Neural crest cell (in vitro differentiated cells): ENCODE measurements around the gene NCCRP1. TPM values are rescaled to one million over a fixed set of nuclear protein-coding genes. Genes with fewer than 3 reads are reported as not detected.

Source experiments
- DNase-seq: peaks from one replicate; pipeline ENCODE4 v3.0.0; 2021; ENCODE audit warnings: low read depth, mixed read lengths, low spot score
- H3K27ac Mint-ChIP-seq: one replicate; pipeline ENCODE4 v1.8.0; 2021; ENCODE audit warnings: mild to moderate bottlenecking, mixed read lengths; ENCODE audit not compliant: unreplicated experiment
- H3K27me3 Mint-ChIP-seq: 2 replicates; pipeline ENCODE4 v1.8.0; 2021; ENCODE audit warnings: low read depth, mild to moderate bottlenecking, mixed read lengths
- H3K36me3 Mint-ChIP-seq: 2 replicates; pipeline ENCODE4 v1.8.0; 2021; ENCODE audit warnings: low read depth, mild to moderate bottlenecking, mixed read lengths
- H3K4me1 Mint-ChIP-seq: 2 replicates; pipeline ENCODE4 v1.8.0; 2021; ENCODE audit warnings: mixed read lengths
- H3K4me3 Mint-ChIP-seq: one replicate; pipeline ENCODE4 v1.8.0; 2021; ENCODE audit warnings: mild to moderate bottlenecking, mixed read lengths
- H3K9me3 Mint-ChIP-seq: 2 replicates; pipeline ENCODE4 v1.8.0; 2021; ENCODE audit warnings: mixed read lengths
- CTCF ChIP-seq: fragments of 200-600 bp; sonication (generic); conservative IDR thresholded peaks from 2 replicates; pipeline ENCODE4 v1.5.0; 2021; ENCODE audit warnings: antibody characterized with exemption, mild to moderate bottlenecking
- total RNA-seq: library from RNA; stranded (reverse); gene quantifications from 2 replicates; pipeline ENCODE4 v1.2.1, GENCODE V29; 2021

NCCRP1 gene
- total RNA-seq, 1 donor from 2014 or later = not detected

GRCh38 chr19:39206122-39206521 lies 9.4 kb downstream of the NCCRP1 start:
- no peak overlapping the region for H3K4me3 Mint-ChIP-seq
- peaks cover 21% of the 10 kb centered on the region for H3K27me3 Mint-ChIP-seq
- H3K4me1 Mint-ChIP-seq = no peaks in the 10 kb centered on the region
- TF ChIP-seq CTCF = no peak
- no peak overlapping the region for H3K27ac Mint-ChIP-seq
- DNase-seq = no peak
- H3K36me3 Mint-ChIP-seq = no peaks in the 10 kb centered on the region
- H3K9me3 Mint-ChIP-seq = no peaks in the 10 kb centered on the region

- Mint-ChIP-seq H3K9me3 (no peaks in the 10 kb centered on the region), H3K36me3 (no peaks in the 10 kb centered on the region), H3K27me3 (peaks cover 14% of the 10 kb centered on the region), H3K4me3 (no peak overlapping the region), H3K4me1 (no peaks in the 10 kb centered on the region), H3K27ac (no peak overlapping the region)
- DNase-seq = no peak
- no peak for TF ChIP-seq CTCF
Observed at GRCh38 chr19:39207293-39207836, 10.6 kb downstream of the NCCRP1 start.

- no peaks in the 10 kb centered on the region for H3K36me3 Mint-ChIP-seq
- no peak for TF ChIP-seq CTCF
Observed at GRCh38 chr19:39208175-39208795, 11.5 kb downstream of the NCCRP1 start.

GRCh38 chr19:39209196-39209595 lies 12.4 kb downstream of the NCCRP1 start:
- Mint-ChIP-seq H3K36me3 (no peaks in the 10 kb centered on the region), H3K4me3 (no peak overlapping the region), H3K4me1 (no peaks in the 10 kb centered on the region), H3K27me3 (peaks cover 10% of the 10 kb centered on the region), H3K27ac (no peak overlapping the region), H3K9me3 (no peaks in the 10 kb centered on the region)
- DNase-seq = no peak
- no peak for TF ChIP-seq CTCF

More at GRCh38 chr19:39208175-39208795, 11.5 kb downstream of the NCCRP1 start:
- no peak for DNase-seq
- no peak overlapping the region for H3K4me3 Mint-ChIP-seq
- H3K4me1 Mint-ChIP-seq = no peaks in the 10 kb centered on the region
- peaks cover 11% of the 10 kb centered on the region for H3K27me3 Mint-ChIP-seq
- H3K27ac Mint-ChIP-seq = peak overlapping the region; percentile 29
- no peaks in the 10 kb centered on the region for H3K9me3 Mint-ChIP-seq

- H3K9me3 Mint-ChIP-seq = no peaks in the 10 kb centered on the region
- peaks cover 19% of the 10 kb centered on the region for H3K27me3 Mint-ChIP-seq
- DNase-seq = no peak
- no peaks in the 10 kb centered on the region for H3K36me3 Mint-ChIP-seq
- no peak for TF ChIP-seq CTCF
- H3K4me3 Mint-ChIP-seq = no peak overlapping the region
- H3K4me1 Mint-ChIP-seq = no peaks in the 10 kb centered on the region
- H3K27ac Mint-ChIP-seq = no peak overlapping the region
Observed at GRCh38 chr19:39211731-39212374, 15.1 kb downstream of the NCCRP1 start.
